ENCODE data around the gene POU2AF2.
"Not testable (repeated sequence)": the region's sequence is repeated elsewhere in the genome, so short reads cannot be mapped to it uniquely, and the experiment has no call there.

POU2AF2 gene

DNA sequence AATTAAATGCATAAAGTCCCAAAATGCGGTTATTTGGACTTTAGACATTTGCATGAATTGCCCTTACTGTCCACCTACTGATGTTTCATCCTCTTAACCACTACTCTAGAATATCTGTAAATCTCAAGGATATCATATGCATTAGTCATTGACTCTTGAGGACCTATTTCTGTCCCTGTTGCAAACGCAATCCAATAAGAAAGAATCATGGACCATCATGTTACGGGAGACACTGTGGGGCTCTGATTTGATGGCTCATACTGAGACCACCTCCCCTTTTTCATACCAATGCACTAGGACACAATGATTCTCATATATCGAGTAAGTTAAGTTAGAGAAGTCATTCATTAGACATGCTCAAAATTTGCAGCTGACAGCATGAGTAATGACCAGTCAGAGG is 14.4 kb downstream of the POU2AF2 start:
- DNase-seq = no peak

GRCh38 chr11:111260811-111261210 is 15.3 kb downstream of the POU2AF2 start:
- DNase-seq = no peak

DNA sequence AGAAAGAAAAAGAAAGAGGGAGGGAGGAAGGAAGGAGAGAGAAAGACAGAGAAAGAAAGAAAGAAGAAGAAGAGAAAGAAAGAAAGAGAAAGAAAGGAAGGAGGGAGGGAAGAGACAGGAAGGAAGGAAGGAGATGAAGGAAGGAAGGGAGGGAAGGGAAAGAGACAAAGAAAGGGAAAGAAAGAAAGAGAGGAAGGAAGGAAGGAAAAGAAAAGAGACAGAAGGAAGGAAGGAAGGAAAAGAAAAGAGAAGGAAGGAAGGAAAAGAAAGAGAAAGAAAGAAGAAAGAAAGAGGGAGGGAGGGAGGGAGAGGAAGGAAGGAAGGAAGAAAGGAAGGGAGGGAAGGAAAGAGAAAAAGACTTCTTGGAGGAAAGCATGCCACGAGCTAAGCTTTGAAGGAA is 19.1 kb downstream of the POU2AF2 start:
- DNase-seq = no peak

DNA sequence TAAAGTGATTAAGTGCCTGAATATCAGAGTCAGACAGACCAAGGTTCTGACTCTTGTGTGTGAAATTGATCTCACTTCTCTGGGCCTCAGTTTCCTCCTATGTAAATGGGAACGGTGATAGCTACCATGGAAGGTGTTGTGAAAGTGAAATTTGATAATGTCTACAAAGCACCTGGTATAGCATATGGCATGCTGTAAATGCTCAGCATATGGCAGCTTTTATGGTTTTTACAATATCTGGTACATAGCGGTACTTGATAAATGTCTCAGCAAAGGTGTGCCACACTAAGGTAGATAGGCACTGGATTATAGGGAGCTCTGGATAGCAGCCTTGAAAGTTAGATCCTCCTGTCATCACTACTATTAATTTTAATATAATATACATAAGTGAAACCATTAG is 19.9 kb downstream of the POU2AF2 start:
- DNase-seq = no peak

DNA sequence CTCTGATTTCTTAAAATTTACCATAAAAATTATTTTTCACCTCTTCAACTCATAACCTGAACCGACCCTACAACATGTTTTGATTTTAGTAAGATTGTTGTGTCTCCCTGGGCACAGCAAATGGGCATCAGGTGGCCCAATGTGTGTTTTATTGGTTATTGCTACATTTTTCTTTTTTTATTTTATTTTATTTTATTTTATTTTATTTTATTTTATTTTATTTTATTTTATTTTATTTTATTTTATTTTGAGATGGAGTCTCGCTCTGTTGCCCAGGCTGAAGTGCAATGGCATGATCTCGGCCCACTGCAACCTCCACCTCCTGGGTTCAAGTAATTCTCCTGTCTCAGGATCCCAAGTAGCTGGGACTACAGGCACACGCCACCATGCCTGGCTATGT is 22.8 kb downstream of the POU2AF2 start:
- DNase-seq = not testable (repeated sequence)

GRCh38 chr11:111269146-111269868 is 23.8 kb downstream of the POU2AF2 start:
- no peak for DNase-seq

GRCh38 chr11:111272420-111272819 is 26.9 kb downstream of the POU2AF2 start:
- DNase-seq = no peak

GRCh38 chr11:111282562-111283075 is 37.1 kb downstream of the POU2AF2 start:
- DNase-seq = no peak

DNA sequence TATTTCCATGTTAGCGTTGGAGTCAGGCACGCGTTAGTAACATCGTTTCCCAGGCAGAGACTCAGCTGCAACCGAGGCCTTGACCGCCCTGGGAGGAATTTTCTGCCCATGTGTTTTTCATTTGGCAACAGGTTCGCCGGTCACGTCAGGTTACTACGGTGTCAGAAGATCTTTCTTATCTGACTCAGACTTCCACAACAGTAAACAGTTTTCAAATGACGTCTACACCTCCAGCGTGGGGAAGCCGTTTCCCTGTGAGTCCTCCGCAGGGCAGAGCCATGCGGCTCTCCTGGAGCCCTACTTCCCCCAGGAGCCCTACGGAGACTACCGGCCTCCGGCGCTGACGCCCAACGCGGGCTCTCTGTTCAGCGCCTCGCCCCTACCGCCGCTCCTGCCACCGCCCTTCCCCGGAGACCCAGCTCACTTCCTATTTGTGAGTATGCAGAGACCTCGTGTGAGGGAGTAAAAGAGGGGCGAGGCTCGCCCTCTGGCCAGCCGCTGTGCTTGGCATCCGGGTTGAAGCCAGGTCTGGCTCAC is 38.5 kb downstream of the POU2AF2 start:
- DNase-seq = no peak

- DNase-seq = no peak
These were observed 39.9 kb downstream of the POU2AF2 start for GRCh38 chr11:111285189-111286091.

GRCh38 chr11:111291764-111292163 is 46.2 kb downstream of the POU2AF2 start:
- DNase-seq = no peak

DNA sequence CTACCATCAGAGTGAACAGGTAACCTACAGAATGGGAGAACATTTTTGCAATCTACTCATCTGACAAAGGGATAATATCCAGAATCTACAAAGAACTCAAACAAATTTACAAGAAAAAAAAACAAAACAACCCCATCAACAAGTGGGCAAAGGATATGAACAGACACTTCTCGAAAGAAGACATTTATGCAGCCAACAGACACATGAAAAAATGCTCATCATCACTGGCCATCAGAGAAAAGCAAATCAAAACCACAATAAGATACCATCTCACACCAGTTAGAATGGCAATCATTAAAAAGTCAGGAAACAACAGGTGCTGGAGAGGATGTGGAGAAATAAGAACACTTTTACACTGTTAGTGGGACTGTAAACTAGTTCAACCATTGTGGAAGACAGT is 46.9 kb downstream of the POU2AF2 start:
- DNase-seq = not testable (repeated sequence)

GRCh38 chr11:111296196-111296595 is 50.7 kb downstream of the POU2AF2 start:
- no peak for DNase-seq

DNA sequence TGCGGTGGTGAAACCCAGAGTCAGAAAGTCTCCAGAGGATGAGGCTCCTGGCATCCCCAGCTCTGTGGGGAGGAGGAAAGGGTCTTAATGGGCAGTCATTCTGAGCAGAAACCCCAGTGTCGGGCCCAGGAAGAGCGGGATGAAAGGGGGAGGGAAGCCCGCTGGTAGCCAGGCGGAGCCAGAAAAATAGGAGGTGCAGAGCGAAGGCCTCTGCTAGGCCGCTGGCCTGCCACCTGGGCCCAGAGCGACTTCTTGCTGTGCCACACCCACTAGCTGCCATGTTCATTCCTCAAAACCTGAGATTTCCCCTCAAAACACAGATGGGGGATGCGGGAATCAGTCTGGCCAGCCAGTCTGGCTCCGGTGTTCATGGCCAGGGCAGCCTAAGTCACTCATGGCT is 52.2 kb downstream of the POU2AF2 start:
- DNase-seq = no peak

- DNase-seq = no peak
These were observed 53.0 kb downstream of the POU2AF2 start, which contains the start of gene POU2AF3 for GRCh38 chr11:111298413-111299100. POU2AF3 (plus strand) TSS chr11:111298546; CDS start chr11:111298582, 36 bp downstream.

DNA sequence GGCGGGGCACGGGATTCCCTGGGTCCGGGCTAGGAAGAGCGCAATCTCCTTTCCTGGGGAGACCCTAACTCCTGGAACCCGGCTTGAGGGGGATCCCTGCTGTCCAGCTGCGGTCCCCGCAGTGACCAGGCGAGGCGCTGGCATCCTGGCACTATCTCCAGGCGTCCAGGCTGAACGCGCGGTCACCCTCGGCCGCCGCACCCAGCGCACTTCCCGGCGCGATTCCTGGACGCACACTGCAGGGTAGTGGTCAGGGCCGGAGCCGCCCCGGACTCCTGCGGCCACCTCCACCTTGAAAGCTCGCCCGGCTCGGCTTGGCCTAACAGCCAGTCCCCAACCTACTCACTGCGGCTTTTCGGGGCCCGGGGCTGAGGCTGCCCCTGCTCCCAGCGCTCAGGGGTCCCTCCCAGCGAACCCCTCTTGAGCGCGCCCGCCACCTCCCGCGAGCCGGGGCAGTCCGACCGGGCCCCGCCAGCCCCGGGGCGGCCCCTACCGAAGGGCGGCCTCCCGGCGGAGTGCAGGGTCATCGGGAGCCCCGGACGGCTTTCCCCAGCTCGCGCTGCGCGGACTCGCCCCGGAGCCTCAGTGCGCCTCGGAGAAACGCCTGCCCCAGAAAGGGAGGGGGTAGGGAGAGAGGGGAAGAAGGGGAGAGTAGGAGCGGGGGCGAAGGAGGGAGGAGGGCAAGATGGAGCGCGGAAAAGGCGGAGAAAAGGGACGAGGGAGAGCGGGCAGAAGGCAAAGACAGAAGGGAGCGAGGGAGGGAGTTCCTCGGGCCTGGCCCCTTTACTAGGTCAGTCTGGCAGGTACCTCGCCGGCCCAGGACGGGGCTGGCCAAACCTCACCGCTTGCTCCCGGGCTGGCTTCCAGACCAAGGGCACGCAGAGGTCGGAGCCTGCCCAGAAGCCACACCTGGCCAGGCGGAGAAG is 53.8 kb downstream of the POU2AF2 start:
- no peak for DNase-seq

DNA sequence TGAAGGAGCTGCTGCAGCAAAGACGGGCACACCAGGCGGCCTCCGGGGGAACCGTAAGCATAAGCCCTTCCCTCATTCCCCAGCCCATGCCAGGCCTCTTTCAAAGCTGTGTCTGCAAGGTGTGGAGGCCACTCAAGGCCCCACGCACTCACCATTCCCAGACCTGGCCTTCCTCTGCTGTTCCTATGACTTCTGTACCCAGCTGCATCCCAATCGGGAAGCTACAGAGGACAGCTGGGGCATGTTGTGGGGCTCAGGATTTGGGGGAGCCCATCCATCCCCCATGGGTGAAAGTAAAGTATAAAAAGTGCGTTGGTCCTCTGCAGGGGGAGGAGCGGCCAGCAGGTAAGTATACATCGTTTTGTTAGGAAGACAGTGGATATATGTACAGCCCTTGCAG is 55.0 kb downstream of the POU2AF2 start:
- no peak for DNase-seq

- no peak for DNase-seq
These were observed 55.7 kb downstream of the POU2AF2 start for GRCh38 chr11:111301004-111301841.

DNA sequence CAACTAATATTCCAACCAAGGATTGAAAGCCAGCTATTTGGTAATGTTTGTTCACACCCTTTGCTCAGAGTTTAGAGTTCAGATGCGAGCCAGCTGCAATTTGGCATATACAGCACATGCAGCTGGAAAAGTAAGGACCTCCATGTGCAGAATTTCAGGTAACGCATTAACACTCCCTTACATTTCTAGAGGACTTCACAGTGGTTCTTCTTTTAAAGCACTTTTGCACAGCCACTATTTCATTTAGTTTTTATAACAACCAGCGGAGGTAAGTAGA is 56.3 kb downstream of the POU2AF2 start:
- no peak for DNase-seq

DNA sequence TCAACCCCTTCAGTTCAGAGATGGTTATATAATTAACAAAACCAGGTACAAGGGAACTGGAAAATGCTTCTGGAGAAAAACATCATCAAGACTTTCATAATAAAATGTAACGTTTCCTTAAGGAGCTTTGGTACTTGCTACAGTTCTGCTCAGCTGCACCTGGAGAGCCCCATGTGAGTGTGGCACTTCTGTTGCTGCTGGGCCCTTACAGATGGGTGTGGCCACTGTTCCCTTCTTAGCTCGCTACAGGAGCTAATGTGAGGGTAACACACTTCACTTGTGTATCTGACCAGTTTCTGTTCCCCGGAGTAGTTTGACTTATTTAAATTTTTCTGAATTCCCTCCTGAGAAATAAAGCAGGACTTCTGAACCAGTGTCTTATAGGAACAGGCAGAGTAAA is 56.8 kb downstream of the POU2AF2 start:
- DNase-seq = no peak

GRCh38 chr11:111303461-111303860 is 57.9 kb downstream of the POU2AF2 start:
- DNase-seq = no peak
